GM19452 (cell line): ENCODE measurements around the gene BLCAP.
"Not testable (repeated sequence)": the region's sequence is repeated elsewhere in the genome, so short reads cannot be mapped to it uniquely, and the experiment has no call there.

Experiments used
- ATAC-seq: cut with Tn5 transposase; IDR thresholded peaks from one replicate; pipeline ENCODE4 v1.9.1; 2021; ENCODE audit not compliant: unreplicated experiment

Gene BLCAP

DNA sequence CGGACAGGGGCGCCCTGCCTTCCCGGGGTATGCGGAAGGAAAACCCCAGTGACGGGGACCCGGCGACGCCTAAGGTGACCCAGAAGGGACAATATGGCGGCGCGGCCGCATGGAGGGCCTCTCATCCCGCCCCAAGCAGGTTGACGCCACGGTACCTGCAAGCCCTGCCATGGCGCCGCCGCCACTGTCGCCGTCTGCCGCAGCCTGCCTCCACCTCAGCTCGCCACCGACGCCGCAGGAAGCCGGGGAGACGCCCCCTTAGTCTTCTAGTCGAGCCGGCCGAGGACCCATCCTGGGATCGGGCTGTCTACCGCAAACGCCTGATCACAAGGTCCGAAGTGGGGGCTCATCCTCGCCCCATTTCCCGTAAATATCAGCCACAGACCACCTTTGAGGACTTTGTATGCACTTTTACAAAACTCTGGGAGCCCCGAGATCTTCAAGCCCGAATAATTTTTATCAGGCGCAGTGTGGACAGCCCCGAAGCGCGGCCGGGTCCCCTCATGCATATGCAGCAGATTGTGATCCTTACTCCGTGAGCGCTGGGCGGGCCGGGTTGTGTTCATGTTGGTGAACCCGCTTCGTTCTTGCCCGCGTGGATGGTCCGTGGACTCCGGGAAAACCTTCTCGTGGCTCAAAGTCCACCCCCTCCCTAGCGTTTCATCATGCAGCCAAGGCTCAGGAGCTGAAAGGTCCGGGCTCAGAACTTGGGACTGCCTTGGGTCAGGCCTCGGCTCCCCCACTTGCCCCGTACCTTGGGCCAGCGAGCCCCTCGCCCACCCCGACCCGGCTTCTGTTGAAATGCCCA is at the start of gene BLCAP:
Gene BLCAP, minus strand, starts transcription at position 239 of the 808 bp plus-strand sequence. CDS start 8,702 bp downstream, outside the sequence.
- peak; percentile 66 for ATAC-seq

DNA sequence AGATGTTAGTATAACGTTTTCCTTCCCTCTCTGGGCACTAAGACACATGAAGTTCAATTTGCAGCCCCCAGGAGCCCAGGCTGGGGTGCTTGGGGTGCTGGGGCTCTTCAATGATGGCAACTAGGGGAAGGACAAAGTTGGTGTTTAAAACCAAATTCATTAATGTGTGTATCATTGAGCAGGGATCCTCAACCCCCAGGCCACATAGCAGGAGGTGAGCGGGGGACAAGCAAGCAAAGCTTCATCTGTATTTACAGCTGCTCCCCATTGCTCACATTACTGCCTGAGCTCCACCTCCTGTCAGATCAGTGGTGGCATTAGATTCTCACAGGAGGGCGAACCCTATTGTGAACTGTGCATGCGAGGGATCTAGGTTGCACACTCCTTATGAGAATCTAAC is 49.8 kb upstream of the BLCAP start:
- not testable (repeated sequence) for ATAC-seq

DNA sequence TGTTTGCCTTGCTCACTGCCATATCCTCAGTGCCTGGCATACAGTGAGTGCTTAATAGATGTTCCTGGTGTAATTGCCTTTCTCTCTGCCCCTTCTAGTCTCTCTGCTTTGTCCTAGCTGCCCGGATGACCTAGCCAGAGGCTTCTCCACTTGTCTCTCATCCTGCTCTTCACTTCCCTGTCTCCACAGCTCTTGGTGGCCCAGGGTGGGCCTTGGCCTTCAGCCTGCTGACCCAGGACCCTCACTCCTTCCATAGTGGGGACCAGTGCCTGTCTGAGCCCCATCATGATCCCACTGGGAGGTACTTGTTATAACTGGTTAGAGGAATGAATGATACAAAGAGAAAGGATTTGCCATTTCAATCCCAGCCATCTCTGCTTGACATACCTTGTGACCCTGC is 49.2 kb upstream of the BLCAP start:
- no peak for ATAC-seq

- ATAC-seq = no peak
These were observed 48.2 kb upstream of the BLCAP start for GRCh38 chr20:37575884-37576283.

DNA sequence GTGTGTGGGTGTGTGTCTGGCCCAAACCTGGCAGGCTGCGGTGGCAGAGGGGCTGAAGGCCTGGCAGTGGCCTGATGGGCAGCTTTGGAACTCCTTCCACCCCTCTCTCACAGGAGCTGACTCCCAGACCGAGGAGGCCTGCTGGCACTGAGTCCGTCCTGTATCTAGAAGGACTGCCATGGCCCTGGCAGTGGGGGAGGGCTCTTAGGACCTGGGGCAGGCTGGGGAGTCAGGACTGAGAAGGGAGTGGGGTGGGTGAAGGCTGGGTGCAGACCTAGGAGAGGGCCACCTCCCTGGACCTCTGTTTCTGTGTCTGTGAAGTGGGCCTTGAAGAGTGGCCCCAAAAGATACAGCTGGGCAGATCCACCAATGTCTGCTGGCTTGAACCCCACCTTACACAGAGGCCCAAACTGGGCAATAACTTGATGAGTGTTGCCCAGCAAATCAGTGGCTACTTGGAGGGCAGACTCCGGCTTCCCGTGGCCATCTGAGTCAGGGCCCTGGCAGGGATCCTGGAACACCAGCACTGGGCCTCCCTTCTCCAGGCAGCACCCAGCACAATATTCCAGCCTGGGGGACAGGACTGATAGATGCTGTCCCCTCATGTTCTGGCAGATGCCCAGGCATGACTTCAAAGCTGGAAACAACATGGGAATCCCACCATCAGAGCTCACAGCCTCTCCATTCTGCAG is 46.7 kb upstream of the BLCAP start:
- no peak for ATAC-seq

GRCh38 chr20:37573626-37574198 is 46.0 kb upstream of the BLCAP start:
- ATAC-seq = no peak

DNA sequence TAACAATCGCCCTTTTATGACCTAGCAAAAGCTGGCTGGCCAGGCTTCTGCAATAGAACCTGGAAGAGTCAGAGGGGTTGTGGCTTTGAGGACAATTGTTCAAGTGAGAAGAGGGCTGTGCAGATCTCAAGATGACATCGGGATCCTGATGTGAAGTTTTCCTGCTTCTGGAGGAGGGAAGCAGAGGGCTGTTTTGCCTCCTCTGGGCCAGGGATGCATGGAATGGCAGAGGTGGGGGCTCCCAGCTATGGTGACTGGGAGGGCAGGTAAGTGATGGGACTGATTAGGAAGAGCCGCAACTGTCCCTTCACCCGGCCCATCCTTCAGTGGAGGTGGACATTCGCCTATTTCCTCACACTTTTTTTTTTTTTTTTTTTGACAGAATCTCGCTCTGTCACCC is 43.4 kb upstream of the BLCAP start:
- ATAC-seq = no peak

DNA sequence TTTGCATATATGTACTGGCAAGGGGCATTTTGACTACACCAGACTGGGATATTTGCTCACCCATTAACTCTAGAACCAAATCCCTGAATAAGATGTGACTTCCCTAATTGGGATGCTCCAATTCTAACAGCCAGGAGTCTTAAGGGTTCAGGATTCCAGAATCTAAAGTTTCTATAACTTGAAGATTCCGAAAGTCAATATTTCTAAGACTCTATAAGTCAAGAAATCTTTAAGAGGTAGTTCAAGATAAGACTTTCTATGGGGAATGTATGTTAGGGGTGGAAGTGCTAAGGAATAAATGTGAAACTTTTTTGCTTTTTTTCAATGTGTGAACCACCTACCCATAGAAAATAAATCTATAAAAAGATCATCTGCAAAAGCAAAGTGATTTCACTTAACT is 42.7 kb upstream of the BLCAP start:
- ATAC-seq = no peak

- no peak for ATAC-seq
These were observed 40.3 kb upstream of the BLCAP start for GRCh38 chr20:37567671-37568588.

- no peak for ATAC-seq
These were observed 39.6 kb upstream of the BLCAP start for GRCh38 chr20:37567331-37567665.

DNA sequence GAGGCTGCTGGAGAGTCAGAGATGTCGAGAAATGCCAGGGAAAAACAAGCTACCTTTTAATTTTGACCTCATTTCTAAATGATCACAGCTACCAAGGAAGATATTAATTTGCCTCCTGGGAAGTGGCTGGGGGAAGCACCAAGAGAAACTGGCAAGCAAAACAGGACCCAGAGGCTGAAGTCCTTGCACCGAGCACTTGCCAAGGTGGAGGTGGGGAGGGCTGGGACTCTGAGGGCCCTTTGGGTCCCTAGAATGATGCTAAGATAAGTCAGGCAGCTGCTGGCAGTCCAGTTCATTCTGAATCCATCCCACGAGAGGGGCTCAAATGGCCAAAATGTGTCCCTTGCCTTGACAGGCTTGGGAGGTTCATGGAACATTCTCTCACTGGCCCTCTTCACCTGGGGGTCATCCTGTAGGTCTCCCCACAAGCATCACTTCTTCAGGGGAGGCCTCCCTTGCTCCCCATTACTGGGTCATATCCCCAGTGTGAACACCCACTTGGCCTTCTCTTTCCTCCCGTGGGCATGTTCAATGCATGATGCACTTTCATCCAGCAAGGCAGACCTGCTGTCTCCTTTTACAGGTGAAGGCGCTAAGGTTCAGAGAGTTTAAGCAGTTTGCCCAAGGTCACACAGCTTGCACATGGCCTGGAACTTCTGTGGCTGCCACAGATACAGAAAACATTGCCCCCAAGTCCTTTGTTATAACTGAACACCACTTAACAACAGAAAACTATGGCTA is 39.1 kb upstream of the BLCAP start:
- no peak for ATAC-seq

DNA sequence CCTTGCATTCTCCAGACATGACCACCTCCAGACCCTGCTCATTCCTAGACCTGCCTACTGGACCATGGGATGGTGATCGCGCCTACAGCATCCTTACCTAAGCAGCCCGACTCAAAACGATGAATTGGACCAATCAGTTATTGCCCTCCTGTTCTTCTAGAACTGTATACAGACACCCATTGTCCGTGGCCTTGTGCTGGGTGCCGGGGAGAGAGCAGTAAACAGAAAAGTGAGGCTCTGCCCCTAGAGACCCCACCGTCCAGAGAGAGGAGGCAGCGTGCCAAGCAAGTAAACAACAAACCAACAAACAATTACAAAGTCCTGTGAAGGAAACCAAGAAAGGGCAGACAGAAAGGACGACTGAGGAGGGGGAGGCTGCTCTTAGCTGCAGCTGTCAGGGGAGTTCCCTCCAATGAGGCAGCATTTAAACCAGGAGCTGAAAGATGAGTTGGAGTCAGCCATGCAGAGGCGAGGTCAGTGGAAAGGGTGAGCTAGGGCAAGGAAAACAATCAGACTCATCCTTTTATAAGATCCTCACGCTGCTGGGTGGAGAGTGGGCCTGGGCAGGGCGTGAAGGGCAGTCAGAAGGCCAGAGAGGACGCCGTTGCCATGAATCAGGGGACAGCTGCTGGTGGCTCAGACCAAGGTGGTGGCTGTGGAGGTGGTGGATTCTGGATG is 37.6 kb upstream of the BLCAP start:
- no peak for ATAC-seq

DNA sequence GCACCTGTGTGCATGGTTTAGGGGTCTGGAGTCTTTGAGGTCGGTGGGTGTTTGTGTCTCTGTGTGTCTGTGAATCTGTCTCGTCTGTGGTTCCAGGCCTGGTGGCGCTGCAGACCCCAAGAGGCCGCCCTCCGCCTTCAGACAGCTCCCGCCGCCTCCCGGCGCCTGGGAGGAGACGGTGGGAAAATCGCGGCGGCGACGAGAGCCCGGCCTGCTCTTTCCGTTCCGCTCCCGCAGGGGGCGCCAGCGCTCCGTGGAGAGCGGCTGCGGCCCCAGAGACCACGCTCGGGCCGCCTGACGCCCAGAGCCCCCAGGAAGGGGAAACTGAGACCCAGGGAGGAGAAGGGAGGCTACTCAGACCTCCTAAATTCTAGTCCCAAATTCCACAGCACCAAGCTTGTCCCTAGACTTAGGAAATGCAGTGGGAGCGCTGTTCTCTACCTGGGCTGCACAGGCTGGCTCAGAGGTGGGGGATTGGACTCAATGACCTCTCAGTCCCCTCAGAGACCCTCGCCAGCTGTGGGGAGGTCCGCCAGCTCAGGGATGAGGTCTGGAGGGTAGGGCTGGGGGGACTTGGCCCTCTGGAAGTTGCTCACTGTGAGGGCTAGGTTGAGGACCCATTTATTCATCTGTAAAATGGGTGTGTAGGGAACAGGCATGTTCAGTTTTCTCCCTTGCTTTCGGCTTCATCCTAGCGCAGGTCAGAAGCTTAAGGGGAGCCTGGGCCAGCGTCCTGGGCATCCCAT is 36.9 kb upstream of the BLCAP start:
- no peak for ATAC-seq

DNA sequence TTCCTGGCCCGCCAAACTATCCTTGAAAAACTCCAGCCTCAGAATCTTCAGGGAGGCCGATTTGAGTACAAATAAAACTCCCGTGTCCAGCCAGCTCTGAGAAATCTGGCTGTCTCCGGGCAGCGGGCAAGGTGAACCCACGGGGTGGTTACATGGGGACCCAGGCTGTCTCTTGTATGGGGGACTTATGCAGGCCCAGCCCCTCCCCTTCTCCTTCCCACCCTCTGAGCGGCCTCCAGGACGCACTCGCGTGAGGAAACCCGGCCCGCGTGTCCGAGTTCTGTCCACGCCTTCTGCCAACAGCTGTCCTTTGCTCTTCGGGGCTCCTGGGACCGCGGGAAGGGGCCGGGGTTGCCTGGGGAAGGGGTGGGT is 36.3 kb upstream of the BLCAP start:
- no peak for ATAC-seq

- ATAC-seq = no peak
These were observed 35.2 kb upstream of the BLCAP start for GRCh38 chr20:37562695-37563480.

GRCh38 chr20:37560629-37561028 is 33.0 kb upstream of the BLCAP start:
- ATAC-seq = no peak

DNA sequence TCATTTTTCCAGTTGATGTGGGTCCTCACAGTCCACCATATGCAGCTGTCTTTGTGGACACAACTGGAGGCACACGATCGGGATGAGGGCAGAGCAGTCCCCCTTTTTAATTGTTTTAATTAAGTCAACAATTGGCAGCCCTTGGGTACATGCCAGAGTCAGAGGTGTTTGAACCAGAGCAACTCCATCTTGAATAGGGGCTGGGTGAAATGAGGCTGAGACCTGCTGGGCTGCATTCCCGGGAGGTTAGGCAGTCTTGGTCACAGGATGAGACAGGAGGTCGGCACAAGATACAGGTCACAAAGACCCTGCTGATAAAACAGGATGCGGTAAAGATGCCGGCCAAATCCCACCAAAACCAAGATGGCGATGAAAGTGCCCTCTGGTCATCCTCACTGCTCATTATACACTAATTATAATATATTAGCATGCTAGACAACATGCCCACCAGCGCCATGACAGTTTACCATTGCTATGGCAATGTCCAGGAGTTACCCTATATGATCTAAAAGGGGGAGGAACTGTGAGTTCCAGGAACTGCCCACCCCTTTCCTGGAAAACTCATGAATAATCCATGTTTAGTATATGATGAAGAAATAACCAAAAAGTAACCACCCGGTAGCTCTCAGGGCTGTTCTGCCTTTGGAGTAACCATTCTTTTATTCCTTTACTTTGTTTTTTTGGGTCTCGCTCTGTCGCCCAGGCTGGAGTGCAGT is 31.8 kb upstream of the BLCAP start:
- ATAC-seq = no peak

DNA sequence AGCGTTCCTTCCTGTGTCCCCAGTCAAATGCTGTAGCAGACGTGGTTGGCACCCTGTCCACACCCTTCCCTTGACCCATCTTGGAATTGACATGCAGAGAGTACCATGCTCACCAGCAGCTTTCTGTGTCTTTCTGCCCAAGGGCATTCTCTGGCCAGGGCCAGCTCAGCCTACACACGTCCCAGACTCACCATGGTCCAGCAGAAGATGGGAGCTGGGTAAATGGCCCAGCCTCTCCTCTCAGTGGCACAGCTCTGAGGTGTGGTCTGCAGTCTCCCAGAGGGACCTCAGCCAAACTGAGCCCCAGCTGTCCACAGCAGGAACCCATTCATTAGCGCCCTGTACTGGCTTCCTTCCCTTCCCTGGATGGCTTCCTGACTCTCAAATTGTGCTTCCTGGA is 31.1 kb upstream of the BLCAP start:
- no peak for ATAC-seq
